GM19395 (cell line): ENCODE results near the gene CCDC88B.

Experiments
- ATAC-seq: cut with Tn5 transposase; IDR thresholded peaks from one replicate; pipeline ENCODE4 v1.9.1; 2021; ENCODE audit warnings: mild to moderate bottlenecking, moderate library complexity; ENCODE audit not compliant: unreplicated experiment

CCDC88B gene

DNA sequence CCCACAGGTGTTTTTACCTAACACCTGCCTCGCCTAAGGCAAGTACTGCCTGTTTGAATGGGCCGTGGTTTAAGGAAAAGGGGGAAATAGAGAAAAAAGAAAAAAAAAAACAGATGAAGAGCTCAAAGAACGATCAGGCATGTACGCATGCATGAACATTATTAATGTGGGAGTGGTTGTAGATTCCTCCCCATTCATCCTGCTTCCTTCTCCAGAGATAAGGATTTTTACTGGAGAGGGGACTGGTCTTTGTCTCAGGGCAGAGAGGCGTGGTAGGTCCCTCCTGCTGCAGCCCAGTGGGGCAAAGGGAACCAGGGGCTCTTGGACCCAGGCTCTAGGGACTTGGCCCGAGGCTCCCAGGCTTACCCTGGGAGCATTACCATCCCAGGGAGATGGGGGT is 42.0 kb downstream of the CCDC88B start:
- ATAC-seq = no peak

DNA sequence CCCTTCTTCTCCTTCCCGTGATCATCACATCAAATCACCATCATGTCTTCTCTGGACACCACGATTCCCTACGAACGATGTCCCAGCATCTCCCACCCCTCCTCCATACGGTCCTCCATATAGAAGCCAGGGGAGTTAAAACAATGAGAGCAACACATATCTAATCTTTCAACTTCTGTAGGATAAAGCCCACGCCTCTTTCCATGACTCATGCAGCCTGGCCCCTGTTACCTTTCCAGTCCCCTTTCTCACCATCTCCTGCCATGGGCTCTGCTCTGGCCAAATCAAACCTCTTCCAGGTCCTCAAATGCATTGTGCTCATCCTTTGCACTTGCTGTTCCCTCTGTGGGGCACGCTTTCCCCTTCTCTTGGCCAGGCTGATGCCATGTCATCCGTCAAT is 42.6 kb downstream of the CCDC88B start:
- ATAC-seq = no peak

DNA sequence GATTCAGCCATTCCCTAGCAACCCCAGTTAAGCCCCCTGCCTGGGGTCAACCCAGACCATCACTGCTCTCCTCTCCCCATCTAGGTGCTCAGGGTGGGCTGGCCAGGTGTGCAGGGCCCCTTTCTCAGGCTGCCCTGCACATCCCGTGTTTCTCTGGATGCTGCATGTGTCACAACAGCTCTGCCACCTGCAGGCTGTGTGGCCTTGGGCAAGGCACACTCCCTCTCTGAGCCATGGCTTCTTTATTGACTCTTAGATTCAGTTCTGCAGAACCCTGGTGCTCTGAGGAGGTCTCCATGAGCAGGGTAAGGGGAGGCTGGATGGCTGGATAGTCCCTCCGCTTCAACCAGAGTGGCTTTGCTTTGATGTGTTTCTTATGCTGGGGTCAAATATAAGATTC is 43.6 kb downstream of the CCDC88B start:
- no peak for ATAC-seq

DNA sequence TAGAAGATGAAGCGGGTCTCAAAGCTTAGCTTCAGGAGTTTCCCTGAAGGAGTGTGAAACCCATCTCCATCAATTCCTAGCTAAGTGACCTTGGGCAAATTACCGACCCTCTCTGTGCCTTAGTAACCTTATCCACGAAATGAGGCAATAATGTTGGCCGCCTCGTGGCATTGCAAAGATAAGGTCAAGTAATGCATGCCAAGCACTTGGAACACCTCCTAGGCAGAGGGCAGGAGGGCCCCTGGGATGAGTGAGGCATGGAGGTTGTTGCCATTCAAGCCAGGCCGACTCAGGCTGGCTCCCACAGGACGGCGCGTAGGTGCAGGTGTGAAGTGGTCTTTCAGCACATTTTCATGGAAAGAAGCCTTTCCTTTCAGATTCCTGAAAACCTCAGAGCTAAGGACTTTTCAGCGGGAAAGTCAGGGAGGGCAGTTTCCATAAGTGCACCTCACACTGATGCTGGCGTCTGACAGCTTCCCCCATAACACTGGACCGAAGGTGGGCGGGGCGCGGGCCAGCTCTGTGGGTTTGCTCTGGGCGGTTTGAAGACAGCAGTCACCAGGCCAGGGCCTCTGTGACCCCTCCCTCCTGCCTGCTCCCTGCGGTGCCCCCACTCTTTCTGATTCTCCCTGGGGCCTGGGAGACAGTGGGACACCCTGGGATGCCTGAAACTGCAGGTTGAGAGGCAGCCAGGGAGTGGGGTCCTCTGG is 44.2 kb downstream of the CCDC88B start:
- no peak for ATAC-seq

DNA sequence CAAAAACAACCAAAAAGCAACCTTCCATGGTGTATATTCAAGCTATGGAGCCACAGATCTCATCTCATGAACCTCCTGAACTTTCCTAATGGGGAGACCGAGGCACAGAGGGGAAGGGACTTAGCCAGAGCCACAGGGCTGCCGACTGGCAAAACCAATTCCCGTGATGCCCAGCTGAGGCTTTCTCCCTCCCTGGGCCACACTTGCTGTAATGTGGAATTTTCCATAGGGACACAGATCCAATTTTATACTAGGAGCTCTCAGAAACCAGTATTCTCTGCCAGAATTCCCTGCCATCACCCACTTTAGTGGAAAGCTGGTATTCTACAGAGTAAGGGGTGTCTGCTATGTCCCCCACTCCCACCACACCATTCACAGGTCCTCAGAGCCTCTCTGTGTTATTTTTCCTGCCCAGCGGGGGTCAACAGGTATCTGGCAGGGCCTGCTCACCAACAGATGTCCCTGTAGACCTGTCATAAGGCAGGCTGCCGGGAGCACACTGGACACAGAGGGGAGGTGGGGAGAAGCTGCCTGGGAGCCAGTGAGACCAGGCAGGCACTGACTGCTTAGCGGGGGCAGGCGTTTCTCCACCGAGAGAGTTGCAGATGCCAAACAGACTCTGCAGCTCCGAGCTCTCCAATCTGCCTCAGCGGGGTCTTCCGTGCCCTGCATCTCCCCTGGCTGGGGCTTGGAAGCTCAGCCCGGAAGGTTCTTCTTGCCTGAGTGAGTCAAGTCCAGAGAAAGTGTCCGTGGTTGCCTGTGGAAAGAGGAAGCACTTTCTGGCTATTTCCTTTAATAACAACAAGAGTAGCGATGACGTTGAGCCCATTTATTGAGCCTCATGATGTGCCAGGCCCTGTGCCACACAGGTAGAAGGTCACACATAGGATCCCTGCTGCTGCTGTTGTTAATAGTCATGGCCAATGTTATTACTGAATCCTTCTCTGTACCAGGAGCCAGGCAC is 45.3 kb downstream of the CCDC88B start:
- no peak for ATAC-seq

DNA sequence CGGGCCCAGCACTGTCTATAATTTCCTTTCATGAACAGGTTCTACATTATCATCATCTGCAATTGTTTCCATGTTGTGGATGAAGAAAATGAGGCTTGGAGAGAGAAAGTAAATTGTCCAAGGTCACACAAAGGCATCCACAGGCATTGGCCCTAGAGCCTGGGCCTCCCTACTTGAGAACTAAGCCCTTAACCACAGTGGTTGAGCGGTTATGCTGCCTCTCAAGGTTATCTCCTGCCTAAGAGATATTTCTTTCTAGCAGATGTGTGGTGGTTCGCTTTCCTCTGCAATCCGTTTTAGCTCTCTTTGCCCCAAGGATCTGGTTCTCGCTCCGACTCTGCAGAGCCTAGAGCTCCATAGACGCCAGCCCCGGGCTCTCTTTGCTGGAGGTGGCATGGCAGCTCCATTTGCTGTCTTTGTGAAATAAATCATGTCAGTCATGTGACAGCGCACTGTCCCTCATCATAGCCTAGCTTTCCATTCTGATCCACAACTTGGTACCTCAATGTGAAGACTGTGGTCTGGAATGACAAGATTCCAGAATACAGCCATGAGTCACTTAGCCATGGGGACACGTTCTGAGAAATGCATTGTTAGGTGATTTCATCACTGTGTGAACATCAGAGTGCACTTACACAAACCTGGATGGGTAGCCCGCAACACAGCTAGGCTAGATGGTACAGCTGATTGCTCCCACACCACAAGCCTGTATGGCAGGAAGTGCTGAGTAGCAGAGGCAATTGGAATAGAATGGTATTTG is 46.1 kb downstream of the CCDC88B start:
- ATAC-seq = no peak

DNA sequence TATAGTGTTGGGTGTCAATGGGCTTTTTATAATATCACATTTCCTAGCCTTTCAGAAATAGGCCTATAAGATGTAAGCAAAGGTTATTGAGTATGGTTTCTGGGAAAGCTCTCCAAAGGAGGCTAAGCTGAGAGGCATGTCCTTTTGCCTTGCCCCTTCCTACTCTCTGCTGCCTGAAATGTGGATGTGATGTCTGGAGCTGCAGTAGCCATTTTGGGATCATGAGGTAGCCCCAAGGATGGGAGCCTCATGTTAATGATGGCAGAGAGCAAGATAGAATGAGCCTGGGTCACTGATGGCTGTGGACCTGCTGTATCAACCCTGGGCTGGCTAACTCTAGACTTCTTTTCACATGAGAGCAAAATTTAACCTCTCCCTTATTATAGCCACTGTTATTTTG is 47.9 kb downstream of the CCDC88B start:
- no peak for ATAC-seq

DNA sequence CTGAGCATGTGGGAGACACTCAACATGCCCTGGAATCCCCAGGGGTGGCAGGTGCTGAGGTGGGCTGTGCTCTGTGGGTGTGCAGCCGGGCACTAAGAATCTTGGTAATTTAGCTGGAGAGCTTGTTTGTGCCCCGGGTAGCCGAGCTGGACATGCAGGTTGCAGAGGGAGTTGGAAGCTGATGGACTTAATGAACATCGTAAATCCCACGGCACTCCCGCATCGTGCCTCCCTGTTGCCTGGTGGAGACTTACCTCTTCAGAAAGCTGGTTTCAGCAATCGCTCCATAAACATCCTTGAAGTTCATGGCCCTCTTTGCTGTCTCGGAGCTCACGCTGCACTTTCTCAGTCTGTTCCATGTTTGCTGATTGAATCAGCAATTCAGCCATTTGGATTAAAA is 48.9 kb downstream of the CCDC88B start:
- ATAC-seq = no peak

DNA sequence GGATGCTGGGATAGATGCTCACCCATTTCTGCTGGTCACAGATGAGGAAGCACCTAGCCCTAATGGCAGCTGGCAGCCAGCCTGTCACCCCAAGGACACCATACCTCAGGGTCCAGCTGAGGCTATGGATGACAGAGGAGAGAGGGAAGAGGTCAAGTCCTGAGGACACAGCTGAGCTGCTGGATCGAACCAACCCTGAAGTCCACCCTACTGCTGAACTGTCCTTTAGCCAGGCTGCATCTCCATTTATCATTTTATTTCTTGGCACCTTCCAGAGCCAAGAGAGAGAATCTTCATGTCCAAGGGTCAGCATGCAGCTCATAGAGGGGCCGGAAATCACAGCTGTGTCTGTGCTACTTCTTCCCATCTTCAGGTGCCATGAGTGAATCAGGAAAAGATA is 49.8 kb downstream of the CCDC88B start:
- no peak for ATAC-seq

DNA sequence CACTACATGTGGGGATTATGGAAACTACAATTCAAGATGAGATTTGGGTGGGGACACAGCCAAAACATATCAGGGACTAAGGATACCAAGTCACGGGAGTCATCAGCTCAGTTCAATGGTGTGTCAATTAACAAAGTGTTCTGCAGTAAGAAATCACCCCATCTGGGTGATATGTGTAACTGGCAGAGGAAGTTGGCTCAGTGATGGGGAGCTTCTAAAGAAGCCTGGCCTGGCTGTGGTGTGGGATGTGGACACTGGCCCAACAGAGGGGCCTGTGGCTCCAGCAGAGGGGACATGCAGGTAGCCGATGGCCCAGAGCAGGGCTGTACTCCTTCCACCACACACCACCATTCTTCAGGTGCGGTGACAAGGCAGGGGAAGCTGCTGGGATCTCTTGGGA is 50.6 kb downstream of the CCDC88B start:
- ATAC-seq = no peak

DNA sequence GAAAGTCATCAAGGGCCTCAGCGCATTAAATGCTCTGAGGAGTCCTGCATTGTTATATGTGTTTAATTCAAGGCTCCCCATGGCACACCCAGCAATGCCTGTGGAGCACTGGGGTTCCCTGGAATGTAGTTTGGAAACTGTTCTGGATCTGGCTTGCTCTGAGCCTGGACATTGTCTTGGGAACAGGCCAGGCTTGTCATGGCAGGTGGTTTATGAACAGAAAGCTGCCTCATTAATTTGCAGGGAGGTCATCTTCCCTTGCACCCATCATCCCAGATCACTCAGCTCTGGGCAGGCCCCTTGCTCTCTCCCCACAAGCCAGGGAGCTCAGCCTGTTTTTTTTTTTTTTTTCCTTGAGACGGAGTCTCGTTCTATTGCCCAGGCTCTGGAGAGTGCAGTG is 51.8 kb downstream of the CCDC88B start:
- ATAC-seq = no peak

DNA sequence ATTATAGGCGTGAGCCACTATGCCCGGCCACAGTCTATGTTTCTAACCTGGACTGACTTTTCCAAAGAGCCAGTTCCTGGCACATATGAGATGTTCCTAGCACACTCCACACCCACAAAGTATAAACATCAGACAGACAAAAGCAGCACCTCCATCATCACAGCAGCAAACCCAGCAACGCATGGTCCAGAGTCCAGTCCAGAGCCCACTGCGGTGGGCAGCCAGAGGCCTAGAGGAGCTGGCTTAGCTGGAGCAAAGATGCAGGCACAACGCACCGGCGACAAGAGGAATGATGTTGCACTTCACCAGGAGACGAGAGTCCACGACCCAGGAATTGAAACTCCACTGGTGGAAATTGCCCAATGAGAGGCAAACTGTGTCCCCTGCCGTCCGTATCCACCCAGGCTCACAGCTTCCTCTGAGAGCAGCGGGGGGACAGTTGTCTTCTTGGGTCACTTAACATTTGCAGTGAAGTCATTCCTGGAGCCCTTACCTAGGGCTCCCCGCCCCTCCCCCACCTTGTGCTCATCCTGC is 55.6 kb downstream of the CCDC88B start:
- no peak for ATAC-seq

DNA sequence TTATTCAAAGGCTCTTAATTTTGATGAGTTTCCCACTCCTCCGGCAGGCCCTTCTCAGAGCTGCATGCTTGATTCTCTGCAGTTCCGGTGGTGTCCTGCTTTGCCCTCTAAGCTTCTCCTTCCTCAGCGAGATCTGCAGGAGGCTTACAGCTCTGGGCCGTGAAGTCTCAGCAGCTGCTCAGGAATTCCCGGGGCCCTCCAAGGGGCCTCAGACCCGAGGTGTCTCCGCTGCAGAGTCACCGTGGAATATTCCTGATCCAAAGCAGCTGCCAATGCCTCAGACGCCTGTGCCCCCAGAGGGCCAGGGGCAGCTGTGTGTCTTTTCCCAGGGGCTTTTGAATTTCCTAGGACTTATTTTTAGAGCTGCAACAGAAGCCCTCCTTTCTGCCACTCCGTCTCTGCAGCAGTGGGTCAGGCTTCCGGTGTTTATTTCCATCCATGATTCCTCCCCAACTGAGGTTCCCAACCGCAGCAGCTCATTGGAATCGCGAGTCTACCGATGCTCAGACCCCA is 56.1 kb downstream of the CCDC88B start:
- no peak for ATAC-seq

DNA sequence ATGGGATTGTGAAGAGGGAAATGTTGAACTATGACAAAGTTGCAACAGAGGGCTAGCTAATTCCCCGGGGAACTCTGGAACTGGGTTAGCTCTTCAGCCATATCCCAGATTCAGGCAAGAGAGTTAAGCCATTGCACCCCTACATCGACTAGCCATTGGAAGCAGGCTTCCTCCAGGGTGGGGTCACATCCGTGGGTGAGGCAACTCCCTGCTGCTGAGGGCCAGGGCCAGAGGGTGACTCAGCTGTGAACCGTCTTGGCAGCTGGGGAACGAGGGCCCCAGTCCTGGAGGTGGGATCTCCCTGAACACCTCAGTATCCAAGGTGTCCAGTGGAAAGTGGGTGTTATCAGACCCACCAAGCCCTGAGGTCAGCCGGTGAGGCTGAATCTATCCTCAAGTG is 60.1 kb downstream of the CCDC88B start:
- no peak for ATAC-seq

DNA sequence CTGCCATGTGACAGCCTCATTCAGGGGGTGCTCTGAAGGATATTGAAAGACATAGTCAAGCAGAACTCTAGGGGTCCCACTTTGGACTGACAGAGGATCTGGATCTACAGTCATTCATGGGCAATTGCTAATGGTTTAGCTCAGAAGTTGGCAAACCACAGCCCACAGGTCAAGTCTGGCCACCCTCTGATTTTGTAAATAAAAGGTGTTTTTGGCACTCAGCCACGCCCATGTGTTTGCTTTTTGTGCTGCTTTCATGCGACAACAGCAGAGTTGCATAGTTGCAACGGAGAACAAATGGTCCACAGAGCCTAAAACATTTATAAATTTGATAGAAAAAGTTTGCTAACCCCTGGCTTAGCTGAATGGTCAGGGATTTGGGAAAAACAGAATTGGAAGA is 60.7 kb downstream of the CCDC88B start:
- no peak for ATAC-seq

DNA sequence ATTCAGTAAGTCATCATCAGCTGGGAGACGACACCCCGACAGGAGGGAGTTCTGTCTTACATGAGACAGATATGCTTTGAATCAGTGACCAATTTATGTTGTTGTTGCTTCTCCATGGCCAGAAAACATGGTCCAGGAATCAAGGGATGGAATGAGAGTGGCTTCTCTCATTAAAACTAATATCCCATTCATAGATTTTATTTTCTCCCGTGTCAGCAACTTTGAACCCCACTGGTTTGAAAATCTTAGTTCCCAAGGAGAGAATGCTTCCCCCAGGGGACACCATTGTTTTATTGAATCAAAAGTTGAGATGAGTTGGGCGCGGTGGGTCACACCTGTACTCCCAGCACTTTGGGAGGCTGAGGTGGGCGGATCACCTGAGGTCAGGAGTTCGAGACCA is 61.8 kb downstream of the CCDC88B start:
- ATAC-seq = no peak

DNA sequence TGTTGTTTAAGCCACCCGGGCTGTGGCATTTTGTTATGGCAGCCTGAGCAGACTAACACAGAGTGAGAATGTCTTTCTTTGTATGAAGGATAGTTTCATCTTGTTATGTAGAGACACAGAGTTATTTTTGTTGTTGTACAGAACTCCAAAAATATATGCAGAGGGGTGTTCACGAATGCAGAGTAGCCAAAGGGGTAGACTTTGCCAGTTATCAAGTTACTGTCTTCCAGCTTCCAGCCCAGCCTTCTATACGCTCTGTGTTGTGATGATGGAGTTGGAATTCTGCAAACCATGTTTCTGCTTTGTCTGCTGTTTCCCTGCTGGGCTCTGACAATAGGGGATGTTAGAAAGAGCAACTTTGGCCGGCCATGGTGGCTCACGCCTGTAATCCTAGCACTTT is 63.1 kb downstream of the CCDC88B start:
- ATAC-seq = no peak

DNA sequence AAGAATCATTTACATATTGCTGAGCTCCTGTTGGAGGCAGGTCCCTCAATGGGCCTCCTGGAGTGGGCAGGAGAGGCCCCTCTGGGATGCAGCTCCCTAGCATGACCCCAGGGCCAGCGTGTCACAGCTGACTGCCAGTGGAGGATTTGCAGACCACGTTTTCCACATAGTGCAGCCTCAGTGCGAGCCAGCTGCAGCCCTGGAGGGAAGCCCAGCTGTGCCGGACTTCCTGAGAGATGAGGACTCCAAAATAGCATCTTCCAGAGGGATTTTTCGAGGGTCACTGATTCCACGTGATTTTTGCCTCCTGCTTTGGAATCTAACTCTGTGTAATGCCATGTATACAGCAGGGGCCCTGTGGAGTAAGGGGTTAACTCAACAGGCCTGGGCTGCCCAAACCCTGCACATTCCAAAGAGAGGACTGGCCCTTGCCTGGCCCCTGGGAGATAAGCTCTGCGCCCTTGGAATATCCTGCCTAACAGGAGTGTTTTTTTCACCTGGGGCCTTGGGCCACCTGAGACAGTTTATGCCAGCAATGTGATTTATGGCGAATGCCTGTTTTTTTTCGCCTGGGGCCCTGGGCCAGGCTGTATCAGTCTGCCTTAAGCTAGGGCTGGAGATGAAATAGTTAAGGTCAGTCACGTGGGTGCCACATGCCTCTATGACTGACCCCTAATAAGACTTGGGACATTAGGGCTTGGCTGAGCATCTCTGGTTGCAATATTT is 66.4 kb downstream of the CCDC88B start:
- no peak for ATAC-seq
